HEK293T (cell line): ENCODE data around the gene GABRA6.

ENCODE experiments used
- CTCF ChIA-PET: fragments of 350-600 bp; formaldehyde crosslinking; extraction: SDS; loops from one replicate; lab custom pipeline; 2021; ENCODE audit warnings: antibody characterized with exemption, inconsistent platforms; lab: Yijun Ruan, JAX
- POLR2A ChIA-PET: fragments of 350-600 bp; formaldehyde crosslinking; extraction: SDS; loops from one replicate; lab custom pipeline; 2020; ENCODE audit warnings: antibody characterized with exemption, inconsistent platforms; lab: Yijun Ruan, JAX
- DNase-seq: peaks from one replicate; pipeline ENCODE4 v3.0.0; 2012; ENCODE audit warnings: mixed read lengths; ENCODE audit errors: extremely low spot score
- ARNT ChIP-seq: fragments of 450-650 bp; IDR thresholded peaks from 2 replicates; pipeline ENCODE4 v1.6.1; 2017; ENCODE audit warnings: mild to moderate bottlenecking
- BHLHE40 ChIP-seq: fragments of 450-650 bp; IDR thresholded peaks from 2 replicates; pipeline ENCODE4 v1.6.1; 2016; ENCODE audit warnings: mild to moderate bottlenecking, moderate library complexity, borderline replicate concordance
- CTBP1 ChIP-seq: fragments of 450-650 bp; IDR thresholded peaks from 2 replicates; pipeline ENCODE4 v1.6.1; 2016; ENCODE audit warnings: borderline replicate concordance
- ELF4 ChIP-seq: fragments of 450-650 bp; IDR thresholded peaks from 2 replicates; pipeline ENCODE4 v1.6.1; 2017; ENCODE audit warnings: antibody characterized with exemption
- FOXA1 ChIP-seq: fragments of 450-650 bp; IDR thresholded peaks from 2 replicates; pipeline ENCODE4 v1.6.1; 2016; ENCODE audit warnings: mild to moderate bottlenecking
- FOXK2 ChIP-seq: fragments of 450-650 bp; IDR thresholded peaks from 2 replicates; pipeline ENCODE4 v1.6.1; 2016; ENCODE audit warnings: mild to moderate bottlenecking
- FOXM1 ChIP-seq: fragments of 450-650 bp; IDR thresholded peaks from 2 replicates; pipeline ENCODE4 v1.6.1; 2017; ENCODE audit warnings: mild to moderate bottlenecking, borderline replicate concordance
- HDGF ChIP-seq: fragments of 450-650 bp; IDR thresholded peaks from 2 replicates; pipeline ENCODE4 v1.6.1; 2017; ENCODE audit warnings: antibody characterized with exemption, borderline replicate concordance
- L3MBTL2 ChIP-seq: fragments of 450-650 bp; conservative IDR thresholded peaks from 2 replicates; pipeline ENCODE4 v1.6.1; 2016; ENCODE audit warnings: mild to moderate bottlenecking
- LEF1 ChIP-seq: fragments of 450-650 bp; IDR thresholded peaks from 2 replicates; pipeline ENCODE4 v1.6.1; 2017; ENCODE audit warnings: mild to moderate bottlenecking, borderline replicate concordance
- NFRKB ChIP-seq: fragments of 450-650 bp; IDR thresholded peaks from 2 replicates; pipeline ENCODE4 v1.6.1; 2016; ENCODE audit warnings: mild to moderate bottlenecking, moderate library complexity
- PKNOX1 ChIP-seq: fragments of 450-650 bp; IDR thresholded peaks from 2 replicates; pipeline ENCODE4 v1.6.1; 2016
- SP1 ChIP-seq: fragments of 450-650 bp; IDR thresholded peaks from 2 replicates; pipeline ENCODE4 v1.6.1; 2017
- SUZ12 ChIP-seq: fragments of 450-650 bp; IDR thresholded peaks from 2 replicates; pipeline ENCODE4 v1.6.1; 2016; ENCODE audit warnings: mild to moderate bottlenecking
- TARDBP ChIP-seq: fragments of 450-650 bp; IDR thresholded peaks from 2 replicates; pipeline ENCODE4 v1.6.1; 2016
- ZNF384 ChIP-seq: fragments of 450-650 bp; IDR thresholded peaks from 2 replicates; pipeline ENCODE4 v1.6.1; 2016

Gene GABRA6

GRCh38 chr5:161686149-161686548, 628 bp downstream of the GABRA6 start:
- no peak for DNase-seq
- ChIA-PET CTCF (no interaction called here), POLR2A (no interaction called here)
- TF ChIP-seq CTBP1: no peak
- no peak for TF ChIP-seq FOXA1
- no peak for TF ChIP-seq L3MBTL2
- TF ChIP-seq ARNT: no peak
- no peak for TF ChIP-seq PKNOX1
- no peak for TF ChIP-seq ZNF384
- TF ChIP-seq BHLHE40: no peak
- TF ChIP-seq FOXK2: no peak
- no peak for TF ChIP-seq LEF1

DNA sequence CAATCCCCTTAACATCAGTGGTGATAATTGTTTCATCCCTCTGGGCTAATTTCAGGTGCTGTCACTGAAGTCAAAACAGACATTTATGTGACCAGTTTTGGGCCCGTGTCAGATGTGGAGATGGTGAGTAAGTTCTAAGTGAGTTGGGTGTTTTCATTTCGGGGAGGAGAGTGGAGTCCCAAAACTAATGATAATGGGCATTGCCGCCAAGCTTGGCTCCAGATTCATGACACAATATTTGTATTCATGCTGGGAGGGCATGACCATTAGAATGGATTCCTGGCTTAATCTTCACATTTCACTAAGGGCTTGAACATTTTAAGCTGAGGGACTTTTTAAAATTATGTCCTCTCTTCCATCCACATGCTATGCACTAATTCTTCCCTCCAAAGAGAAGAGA, 1.4 kb downstream of the GABRA6 start:
- TF ChIP-seq FOXA1: no peak
- no peak for TF ChIP-seq SP1
- TF ChIP-seq NFRKB: no peak
- no peak for TF ChIP-seq TARDBP
- no peak for TF ChIP-seq BHLHE40
- ChIA-PET CTCF (no interaction called here), POLR2A (no interaction called here)
- no peak for DNase-seq

DNA sequence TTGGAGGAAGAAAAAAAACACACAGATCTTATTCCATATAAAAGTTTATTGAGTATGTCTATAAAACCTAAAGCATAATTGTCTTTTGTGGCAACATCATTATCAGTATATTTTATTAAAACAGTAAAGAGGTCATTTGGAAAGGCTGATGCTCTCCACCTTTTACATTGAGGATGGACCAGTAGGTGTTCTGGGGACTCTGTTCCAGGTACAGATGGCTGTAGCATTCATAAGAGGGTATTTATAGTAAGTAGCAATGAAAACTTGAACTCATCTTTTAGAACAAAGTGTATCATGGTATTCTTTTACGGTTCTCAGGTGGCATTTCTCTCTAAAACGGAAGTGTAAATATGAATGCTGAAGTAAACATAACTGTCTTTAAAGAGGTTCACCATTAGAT, 1.8 kb downstream of the GABRA6 start:
- POLR2A ChIA-PET: no interaction called here
- TF ChIP-seq LEF1 (no peak), L3MBTL2 (no peak), FOXA1 (no peak), ZNF384 (no peak), PKNOX1 (no peak), CTBP1 (no peak), FOXM1 (no peak), SUZ12 (no peak), ELF4 (no peak), TARDBP (no peak), HDGF (no peak), ARNT (no peak), BHLHE40 (no peak), FOXK2 (no peak), NFRKB (no peak), SP1 (no peak)
- DNase-seq: no peak
- CTCF ChIA-PET: no interaction called here

- ChIA-PET CTCF (no interaction called here), POLR2A (no interaction called here)
- TF ChIP-seq PKNOX1 (no peak), BHLHE40 (no peak), ELF4 (no peak), FOXM1 (no peak), ZNF384 (no peak), CTBP1 (no peak), L3MBTL2 (no peak), FOXA1 (no peak), NFRKB (no peak), TARDBP (no peak)
- no peak for DNase-seq
Measured at GRCh38 chr5:161691911-161692310, 6.4 kb downstream of the GABRA6 start.

DNA sequence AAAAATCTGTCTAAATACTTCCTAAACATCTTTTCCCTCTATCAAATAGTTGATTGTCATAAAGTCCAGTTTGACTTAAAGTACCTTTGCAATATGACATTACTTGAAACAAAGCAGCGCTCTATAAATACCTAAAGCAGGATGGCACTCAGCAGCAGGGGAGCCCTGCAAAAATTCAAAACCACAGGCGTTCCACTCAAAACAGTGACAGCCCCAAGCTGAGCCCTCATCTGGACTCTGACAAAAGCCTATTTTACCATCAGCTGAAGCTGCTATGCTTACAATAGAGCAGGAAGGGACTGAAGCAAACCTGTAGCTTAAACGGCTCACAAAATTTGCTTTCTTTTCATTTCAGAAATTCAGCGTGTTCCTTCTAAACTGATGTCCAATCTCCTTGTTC, 11.5 kb downstream of the GABRA6 start:
- no peak for DNase-seq
- TF ChIP-seq FOXM1 (no peak), NFRKB (no peak), ARNT (no peak), PKNOX1 (no peak), HDGF (no peak), ZNF384 (no peak), SP1 (no peak)
- ChIA-PET POLR2A (no interaction called here), CTCF (no interaction called here)

GRCh38 chr5:161700065-161700464, 14.5 kb downstream of the GABRA6 start:
- TF ChIP-seq FOXK2 (no peak), SP1 (no peak), PKNOX1 (no peak), ARNT (no peak), NFRKB (no peak), CTBP1 (no peak)
- POLR2A ChIA-PET: no interaction called here
- DNase-seq: no peak
- CTCF ChIA-PET: no interaction called here
